Keratinocyte (primary cell): Measurements from ENCODE around the gene SCFD2. TPM values are rescaled to one million over a fixed set of nuclear protein-coding genes. Genes with fewer than 3 reads are reported as not detected.
A peak's percentile ranks its signal among the peaks of the same experiment; 100 is the strongest.

Source experiments
- DNase-seq: peaks from one replicate; pipeline ENCODE4 v3.0.0-alpha.2; 2011; ENCODE audit warnings: low read depth, missing footprints, low spot score
- FAIRE-seq: peaks from 2 replicates; lab custom pipeline; 2011; peaks lifted over from hg19 to GRCh38; lab: Jason Lieb, UNC
- H2AFZ ChIP-seq: 2 replicates; pipeline ENCODE4 v1.6.0; 2012; ENCODE audit warnings: low read length, control low read depth, inconsistent platforms; ENCODE audit not compliant: control insufficient read depth
- H3K27ac ChIP-seq: 2 replicates; pipeline ENCODE4 v1.5.1; 2011; ENCODE audit warnings: low read length; ENCODE audit not compliant: control insufficient read depth, insufficient read depth
- H3K27me3 ChIP-seq: 3 replicates; pipeline ENCODE4 v1.6.0; 2011; ENCODE audit warnings: low read length; ENCODE audit not compliant: control insufficient read depth, insufficient read depth; ENCODE audit errors: extremely low read depth
- H3K36me3 ChIP-seq, 2 experiments: 2 replicates in 1 of 2; 3 replicates in 1 of 2; pipeline ENCODE4 v1.5.1; 2011; ENCODE audit warnings: low read length in 2 of 2, mild to moderate bottlenecking in 1 of 2; ENCODE audit not compliant: control insufficient read depth in 2 of 2, insufficient read depth in 2 of 2; ENCODE audit errors: extremely low read depth in 1 of 2
- H3K4me1 ChIP-seq: 3 replicates; pipeline ENCODE4 v1.5.1; 2011; ENCODE audit warnings: low read length; ENCODE audit not compliant: control insufficient read depth, insufficient read depth; ENCODE audit errors: extremely low read depth
- H3K4me2 ChIP-seq: 3 replicates; pipeline ENCODE4 v1.6.0; 2011; ENCODE audit warnings: low read depth, low read length; ENCODE audit not compliant: control insufficient read depth, insufficient read depth; ENCODE audit errors: extremely low read depth
- H3K4me3 ChIP-seq, 3 experiments: fragments of 200-600 bp in 1 of 3; sonication (generic) in 1 of 3; 2 replicates in 2 of 3; 3 replicates in 1 of 3; pipeline ENCODE4 v1.5.1; 2011 to 2016; ENCODE audit warnings: low read length in 3 of 3, mild to moderate bottlenecking in 3 of 3, control low read depth in 2 of 3, inconsistent platforms in 1 of 3, low read depth in 1 of 3, mixed read lengths in 1 of 3, mixed run types in 1 of 3, moderate library complexity in 1 of 3; ENCODE audit not compliant: control insufficient read depth in 2 of 3, insufficient read depth in 2 of 3; ENCODE audit errors: extremely low read depth in 1 of 3
- H3K79me2 ChIP-seq: 2 replicates; pipeline ENCODE4 v1.6.0; 2012; ENCODE audit warnings: low read length; ENCODE audit not compliant: control insufficient read depth, insufficient read depth
- H3K9ac ChIP-seq: 3 replicates; pipeline ENCODE4 v1.6.0; 2011; ENCODE audit warnings: low read length; ENCODE audit not compliant: control insufficient read depth, insufficient read depth; ENCODE audit errors: extremely low read depth
- H3K9me1 ChIP-seq: 3 replicates; pipeline ENCODE4 v1.6.0; 2011; ENCODE audit warnings: low read length; ENCODE audit not compliant: control insufficient read depth, insufficient read depth; ENCODE audit errors: extremely low read depth
- H3K9me3 ChIP-seq: 2 replicates; pipeline ENCODE4 v1.5.1; 2012; ENCODE audit warnings: low read depth, low read length; ENCODE audit not compliant: control insufficient read depth
- H4K20me1 ChIP-seq: 3 replicates; pipeline ENCODE4 v1.6.0; 2011; ENCODE audit warnings: low read length; ENCODE audit not compliant: control insufficient read depth, insufficient read depth; ENCODE audit errors: extremely low read depth
- CTCF ChIP-seq, 3 experiments: IDR thresholded peaks in 1 of 3; conservative IDR thresholded peaks in 1 of 3; optimal IDR thresholded peaks in 1 of 3; 2 replicates in 2 of 3; 3 replicates in 1 of 3; pipeline versions ENCODE3 to v1.5.1; 2011; ENCODE audit warnings: low read length in 3 of 3, mild to moderate bottlenecking in 3 of 3, moderate library complexity in 2 of 3, control low read depth in 1 of 3, inconsistent platforms in 1 of 3; ENCODE audit not compliant: insufficient read depth in 2 of 3; ENCODE audit errors: extremely low read depth in 1 of 3
- EZH2 ChIP-seq: IDR thresholded peaks from one replicate; pipeline ENCODE4 v1.6.1; 2012; ENCODE audit warnings: inconsistent platforms, mild to moderate bottlenecking, low read length, moderate library complexity
- dilution Hi-C: fragments of 300-500 bp; cut with MboI; formaldehyde crosslinking; loops from one replicate; pipeline ENCODE4 v1.7.0; 2020; ENCODE audit warnings: low sequenced_read_pairs; ENCODE audit not compliant: extremely low pct_ligation_motif_present
- polyA plus RNA-seq, 5 experiments: library from polyadenylated mRNA; depleted of rRNA in 3 of 5; stranded (reverse) in 3 of 5; stranded (forward) in 1 of 5; unstranded in 1 of 5; fragments of >200 nt; gene quantifications; 1 replicate in 1 of 5; 2 replicates in 3 of 5; 3 replicates in 1 of 5; pipeline versions ENCODE4 v1.2.1 to v1.2.3, GENCODE V29; 2011 to 2012; ENCODE audit warnings: missing spikeins in 2 of 5, low read depth in 1 of 5, low replicate concordance in 1 of 5

SCFD2 gene
- polyA plus RNA-seq, 1 donor (not counting 4 experiments of a cell fraction or from before 2014, with no cell fraction given), result 13.9 TPM

- no peak for FAIRE-seq
- Histone ChIP-seq H3K9ac (no peak overlapping the region), H3K79me2 (no peaks in the 10 kb centered on the region)
Measured at GRCh38 chr4:52860361-52860760, 505.5 kb downstream of the SCFD2 start.

DNA sequence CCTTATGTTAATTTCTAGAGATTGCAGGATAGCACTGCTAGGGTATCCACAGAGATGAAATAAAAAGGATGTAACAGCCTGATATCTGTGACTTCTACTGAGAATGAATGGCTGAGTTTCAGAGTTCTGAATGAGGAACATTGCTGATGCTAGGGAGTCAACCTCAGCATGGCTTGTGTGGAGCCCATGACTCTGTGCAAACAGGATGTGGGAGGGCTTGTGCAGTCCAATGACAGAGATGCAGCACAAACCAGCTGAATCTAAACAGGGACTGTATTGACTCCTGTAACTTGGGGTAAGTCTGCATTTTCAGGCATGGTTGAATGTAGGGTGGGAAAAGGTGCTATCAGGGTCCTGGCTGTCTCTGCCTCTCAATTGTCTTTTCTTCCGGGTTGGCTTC is 509.1 kb downstream of the SCFD2 start:
- dilution Hi-C loops, result no loop called here
- Histone ChIP-seq H3K27me3 (no peaks in the 10 kb centered on the region), H3K4me1 (peaks cover 9% of the 10 kb centered on the region), H3K4me3 (no peak overlapping the region), H3K36me3 (no peaks in the 10 kb centered on the region), H3K4me2 (no peak overlapping the region), H3K79me2 (no peaks in the 10 kb centered on the region), H2AFZ (no peak overlapping the region), H3K9ac (no peak overlapping the region), H3K27ac (no peak overlapping the region), H3K9me1 (no peaks in the 10 kb centered on the region), H3K9me3 (no peaks in the 10 kb centered on the region), H4K20me1 (no peaks in the 10 kb centered on the region)
- FAIRE-seq (no peak), DNase-seq (no peak)
- TF ChIP-seq CTCF (optimal IDR thresholded peaks at IDR 0.05 in 1 of 3, IDR thresholded peaks at IDR 0.05 in 1 of 3, conservative IDR thresholded peaks at IDR 0.05 in 1 of 3; ENCODE audit: extremely low read depth in 1 of 3, insufficient read depth in 2 of 3, low read length in 3 of 3), result no peak
- TF ChIP-seq EZH2, result no peak

More at GRCh38 chr4:52860361-52860760, 505.5 kb downstream of the SCFD2 start:
- Histone ChIP-seq H3K4me3 (no peak overlapping the region), H3K4me1 (peaks cover 8% of the 10 kb centered on the region), H4K20me1 (no peaks in the 10 kb centered on the region), H3K27me3 (no peaks in the 10 kb centered on the region), H3K4me2 (no peak overlapping the region), H3K27ac (no peak overlapping the region), H3K9me3 (no peaks in the 10 kb centered on the region), H2AFZ (no peak overlapping the region), H3K9me1 (no peaks in the 10 kb centered on the region), H3K36me3 (no peaks in the 10 kb centered on the region)
- dilution Hi-C loops, result no loop called here
- no peak for DNase-seq
- TF ChIP-seq EZH2, result no peak

GRCh38 chr4:52853351-52853750 is 512.5 kb downstream of the SCFD2 start:
- DNase-seq (no peak), FAIRE-seq (peak; percentile 32)
- Histone ChIP-seq H2AFZ (no peak overlapping the region), H3K27me3 (no peaks in the 10 kb centered on the region), H3K9me1 (no peaks in the 10 kb centered on the region), H3K27ac (no peak overlapping the region), H3K9ac (no peak overlapping the region), H3K4me3 (no peak overlapping the region), H3K9me3 (no peaks in the 10 kb centered on the region), H3K36me3 (no peaks in the 10 kb centered on the region), H3K4me2 (peak overlapping the region; percentile 6), H4K20me1 (no peaks in the 10 kb centered on the region), H3K4me1 (peaks cover 9% of the 10 kb centered on the region), H3K79me2 (no peaks in the 10 kb centered on the region)
- dilution Hi-C loops, result no loop called here
- TF ChIP-seq CTCF (optimal IDR thresholded peaks at IDR 0.05 in 1 of 3, IDR thresholded peaks at IDR 0.05 in 1 of 3, conservative IDR thresholded peaks at IDR 0.05 in 1 of 3; ENCODE audit: extremely low read depth in 1 of 3, insufficient read depth in 2 of 3, low read length in 3 of 3), result no peak
- no peak for TF ChIP-seq EZH2
